NB4 (cell line): Measurements from ENCODE around the gene LPP.

Experiments used
- POLR2A ChIP-seq: IDR thresholded peaks from 2 replicates; pipeline ENCODE4 v1.6.1; 2011; ENCODE audit warnings: mild to moderate bottlenecking; ENCODE audit not compliant: insufficient read length; ENCODE audit errors: extremely low read depth
- TF ChIP-seq, protein P1 (sequence below): IDR thresholded peaks from one replicate; pipeline ENCODE4 v1.5.1; 2012; ENCODE audit warnings: low read depth, low read length
- TF ChIP-seq, protein P2 (sequence below): IDR thresholded peaks from 2 replicates; pipeline ENCODE4 v1.6.1; 2011; ENCODE audit warnings: low read depth, low read length

DNA sequence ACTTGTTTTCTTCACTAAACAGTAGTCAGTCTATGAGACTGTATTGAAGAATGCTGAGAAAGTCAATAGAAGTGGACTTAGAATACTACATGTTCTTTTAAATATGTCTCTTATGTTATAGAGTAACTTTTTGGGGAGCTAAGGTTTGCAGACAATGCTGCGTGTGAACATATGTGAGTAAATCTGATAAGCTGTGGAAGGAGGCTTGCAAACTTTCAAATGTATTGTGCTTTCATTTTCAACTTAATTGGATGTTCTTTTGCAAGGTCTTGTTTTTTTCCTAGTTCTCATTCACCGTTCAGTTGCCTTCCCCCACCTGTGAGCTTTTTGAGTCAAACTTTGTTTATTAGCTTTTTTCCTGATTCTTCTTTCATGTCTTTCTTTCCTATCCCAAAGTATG is 176.2 kb downstream of the LPP start:
- TF ChIP-seq, protein P1, sequence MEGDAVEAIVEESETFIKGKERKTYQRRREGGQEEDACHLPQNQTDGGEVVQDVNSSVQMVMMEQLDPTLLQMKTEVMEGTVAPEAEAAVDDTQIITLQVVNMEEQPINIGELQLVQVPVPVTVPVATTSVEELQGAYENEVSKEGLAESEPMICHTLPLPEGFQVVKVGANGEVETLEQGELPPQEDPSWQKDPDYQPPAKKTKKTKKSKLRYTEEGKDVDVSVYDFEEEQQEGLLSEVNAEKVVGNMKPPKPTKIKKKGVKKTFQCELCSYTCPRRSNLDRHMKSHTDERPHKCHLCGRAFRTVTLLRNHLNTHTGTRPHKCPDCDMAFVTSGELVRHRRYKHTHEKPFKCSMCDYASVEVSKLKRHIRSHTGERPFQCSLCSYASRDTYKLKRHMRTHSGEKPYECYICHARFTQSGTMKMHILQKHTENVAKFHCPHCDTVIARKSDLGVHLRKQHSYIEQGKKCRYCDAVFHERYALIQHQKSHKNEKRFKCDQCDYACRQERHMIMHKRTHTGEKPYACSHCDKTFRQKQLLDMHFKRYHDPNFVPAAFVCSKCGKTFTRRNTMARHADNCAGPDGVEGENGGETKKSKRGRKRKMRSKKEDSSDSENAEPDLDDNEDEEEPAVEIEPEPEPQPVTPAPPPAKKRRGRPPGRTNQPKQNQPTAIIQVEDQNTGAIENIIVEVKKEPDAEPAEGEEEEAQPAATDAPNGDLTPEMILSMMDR = no peak
- no peak for TF ChIP-seq POLR2A
- TF ChIP-seq, protein P2, sequence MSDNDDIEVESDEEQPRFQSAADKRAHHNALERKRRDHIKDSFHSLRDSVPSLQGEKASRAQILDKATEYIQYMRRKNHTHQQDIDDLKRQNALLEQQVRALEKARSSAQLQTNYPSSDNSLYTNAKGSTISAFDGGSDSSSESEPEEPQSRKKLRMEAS = no peak
